RWPE2 (cell line): ENCODE measurements around the gene FARS2.

Experiments used
- ATAC-seq: fragments of 200-7000 bp; cut with Tn5 transposase; 3 replicates; pipeline ENCODE4 v1.9.1; 2021; ENCODE audit warnings: low read depth
- DNase-seq: peaks from one replicate; pipeline ENCODE4 v3.0.0-alpha.2; 2020; ENCODE audit warnings: low spot score
- H3K27ac ChIP-seq: fragments of 450-650 bp; 2 replicates; pipeline ENCODE4 v1.5.1; 2017; ENCODE audit warnings: mild to moderate bottlenecking; ENCODE audit not compliant: poor library complexity, severe bottlenecking
- H3K27me3 ChIP-seq: fragments of 250-450 bp; sonication (Bioruptor Pico); 2 replicates; pipeline ENCODE4 v1.5.1; 2021; ENCODE audit warnings: mild to moderate bottlenecking, moderate library complexity; ENCODE audit not compliant: insufficient read depth, poor library complexity, severe bottlenecking
- H3K36me3 ChIP-seq: fragments of 250-450 bp; sonication (Bioruptor Pico); 2 replicates; pipeline ENCODE4 v1.5.1; 2020; ENCODE audit warnings: low read depth, mild to moderate bottlenecking, moderate library complexity
- H3K4me1 ChIP-seq: fragments of 250-450 bp; sonication (Bioruptor Pico); 2 replicates; pipeline ENCODE4 v1.5.1; 2021; ENCODE audit warnings: mild to moderate bottlenecking, moderate library complexity; ENCODE audit not compliant: insufficient read depth, poor library complexity, severe bottlenecking
- H3K4me3 ChIP-seq: fragments of 250-450 bp; sonication (Bioruptor Pico); 2 replicates; pipeline ENCODE4 v1.5.1; 2021; ENCODE audit warnings: mild to moderate bottlenecking, moderate library complexity; ENCODE audit not compliant: severe bottlenecking
- H3K9me3 ChIP-seq: fragments of 250-450 bp; sonication (Bioruptor Pico); 2 replicates; pipeline ENCODE4 v1.5.1; 2021; ENCODE audit warnings: mild to moderate bottlenecking, moderate library complexity; ENCODE audit not compliant: severe bottlenecking
- TF ChIP-seq, protein P1 (sequence below): fragments of 450-650 bp; IDR thresholded peaks from one replicate; pipeline ENCODE4 v1.5.1; 2017; ENCODE audit warnings: mild to moderate bottlenecking, moderate library complexity; ENCODE audit not compliant: poor library complexity, severe bottlenecking

FARS2 gene

DNA sequence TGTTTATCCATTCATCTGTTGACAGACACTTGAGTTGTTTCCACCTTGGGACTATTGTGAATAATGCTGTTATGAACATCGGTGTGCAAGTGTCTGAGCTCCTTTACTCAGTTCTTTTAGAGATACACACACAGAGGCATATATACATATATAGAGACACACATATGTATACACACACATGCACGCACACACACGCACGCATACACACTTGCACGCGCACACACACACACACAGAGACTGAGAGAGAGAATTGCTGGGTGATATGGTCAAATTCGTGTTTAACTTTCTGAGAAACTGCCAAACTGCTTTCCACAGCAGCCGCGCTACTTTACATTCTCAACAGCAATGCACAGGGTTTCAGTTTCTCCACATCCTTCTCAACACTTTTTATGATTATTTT is 273.3 kb downstream of the FARS2 start:
- DNase-seq (no peak), ATAC-seq (no peak)
- Histone ChIP-seq H3K9me3 (no peaks in the 10 kb centered on the region), H3K27me3 (no peaks in the 10 kb centered on the region), H3K27ac (no peak overlapping the region), H3K4me3 (no peak overlapping the region), H3K4me1 (peaks cover 10% of the 10 kb centered on the region), H3K36me3 (no peaks in the 10 kb centered on the region)
- TF ChIP-seq, protein P1, sequence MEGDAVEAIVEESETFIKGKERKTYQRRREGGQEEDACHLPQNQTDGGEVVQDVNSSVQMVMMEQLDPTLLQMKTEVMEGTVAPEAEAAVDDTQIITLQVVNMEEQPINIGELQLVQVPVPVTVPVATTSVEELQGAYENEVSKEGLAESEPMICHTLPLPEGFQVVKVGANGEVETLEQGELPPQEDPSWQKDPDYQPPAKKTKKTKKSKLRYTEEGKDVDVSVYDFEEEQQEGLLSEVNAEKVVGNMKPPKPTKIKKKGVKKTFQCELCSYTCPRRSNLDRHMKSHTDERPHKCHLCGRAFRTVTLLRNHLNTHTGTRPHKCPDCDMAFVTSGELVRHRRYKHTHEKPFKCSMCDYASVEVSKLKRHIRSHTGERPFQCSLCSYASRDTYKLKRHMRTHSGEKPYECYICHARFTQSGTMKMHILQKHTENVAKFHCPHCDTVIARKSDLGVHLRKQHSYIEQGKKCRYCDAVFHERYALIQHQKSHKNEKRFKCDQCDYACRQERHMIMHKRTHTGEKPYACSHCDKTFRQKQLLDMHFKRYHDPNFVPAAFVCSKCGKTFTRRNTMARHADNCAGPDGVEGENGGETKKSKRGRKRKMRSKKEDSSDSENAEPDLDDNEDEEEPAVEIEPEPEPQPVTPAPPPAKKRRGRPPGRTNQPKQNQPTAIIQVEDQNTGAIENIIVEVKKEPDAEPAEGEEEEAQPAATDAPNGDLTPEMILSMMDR: no peak

DNA sequence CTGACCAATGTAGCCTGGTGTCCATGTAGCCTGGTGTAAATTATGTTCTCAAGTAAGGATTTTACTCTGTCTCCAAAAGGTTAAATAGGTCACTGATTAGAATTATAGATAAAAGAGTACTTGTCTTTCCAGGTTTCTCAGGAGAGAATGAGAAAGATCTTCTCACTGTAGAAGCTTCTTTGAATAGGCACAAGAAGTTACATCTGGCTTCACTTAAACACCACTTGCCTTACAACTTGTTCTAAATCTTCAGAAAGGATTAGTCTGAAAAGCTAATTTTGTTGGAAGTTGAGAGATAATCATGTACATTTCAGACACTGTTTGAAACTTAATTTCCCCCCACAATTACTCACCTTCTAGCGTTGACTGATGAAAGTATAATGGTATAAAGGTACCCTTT is 275.3 kb downstream of the FARS2 start:
- TF ChIP-seq, protein P1: no peak
- ATAC-seq (no peak), DNase-seq (no peak)
- Histone ChIP-seq H3K9me3 (no peaks in the 10 kb centered on the region), H3K27ac (no peak overlapping the region), H3K36me3 (no peaks in the 10 kb centered on the region), H3K4me3 (no peak overlapping the region), H3K4me1 (peaks cover 16% of the 10 kb centered on the region), H3K27me3 (no peaks in the 10 kb centered on the region)

DNA sequence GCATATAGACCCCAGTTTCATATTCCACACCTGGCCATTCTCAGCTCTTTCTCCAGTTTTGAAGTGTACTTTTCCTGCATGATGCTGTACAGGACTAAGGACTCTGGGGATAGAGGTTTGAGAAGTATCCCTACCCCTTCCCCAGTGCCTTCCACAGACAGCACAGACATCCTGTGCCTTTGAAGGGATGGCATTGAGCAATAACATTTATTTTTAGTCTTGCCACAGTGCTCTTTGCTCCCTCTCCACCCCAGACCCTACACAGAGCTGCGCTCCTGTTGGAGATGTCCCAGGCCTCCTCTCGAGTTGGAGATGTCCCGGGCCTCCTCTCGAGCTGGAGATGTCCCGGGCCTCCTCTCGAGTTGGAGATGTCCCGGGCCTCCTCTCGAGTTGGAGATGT is 275.8 kb downstream of the FARS2 start:
- Histone ChIP-seq H3K4me1 (peaks cover 21% of the 10 kb centered on the region), H3K9me3 (no peaks in the 10 kb centered on the region), H3K36me3 (no peaks in the 10 kb centered on the region), H3K27ac (no peak overlapping the region), H3K4me3 (no peak overlapping the region), H3K27me3 (no peaks in the 10 kb centered on the region)
- DNase-seq (no peak), ATAC-seq (no peak)
- TF ChIP-seq, protein P1: no peak

DNA sequence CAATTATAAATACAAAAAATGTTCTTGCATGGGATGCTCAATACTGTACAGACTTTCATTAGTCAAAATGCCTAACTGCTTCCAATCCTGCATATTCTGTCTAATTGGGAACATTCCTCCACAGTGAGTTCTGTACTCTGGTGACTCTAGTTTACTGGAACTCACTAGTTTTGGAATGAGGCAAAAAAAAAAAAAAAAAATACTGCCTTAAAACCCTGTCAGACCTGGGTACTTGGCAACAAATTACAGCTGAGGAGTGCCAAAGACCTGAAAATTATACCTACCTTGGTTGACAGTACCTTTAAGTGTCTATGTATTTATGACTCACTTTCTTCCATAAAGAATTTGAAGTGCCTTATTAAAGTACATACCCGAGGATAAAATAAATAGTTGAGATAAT is 276.7 kb downstream of the FARS2 start:
- TF ChIP-seq, protein P1: no peak
- DNase-seq: no peak
- H3K27ac ChIP-seq: peak overlapping the region; percentile 35

DNA sequence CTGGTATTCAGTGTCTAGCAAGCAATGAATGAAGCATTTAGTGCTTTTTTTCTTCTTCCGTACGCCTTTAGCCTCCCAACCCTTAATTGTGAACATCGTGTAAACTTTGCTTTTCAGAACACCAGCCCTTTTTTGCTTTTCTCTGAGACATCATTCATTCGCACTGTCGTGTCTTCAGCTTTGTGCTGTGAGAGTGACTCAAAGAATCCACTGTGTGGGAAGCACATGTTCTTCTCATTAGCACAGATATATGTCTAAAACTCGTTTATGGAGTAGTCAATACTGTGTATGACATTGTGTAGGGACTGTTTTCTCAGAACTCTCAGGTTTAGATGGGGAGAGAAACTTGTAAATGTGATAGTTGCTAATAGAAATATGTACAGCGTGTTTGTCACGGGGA is 279.1 kb downstream of the FARS2 start:
- TF ChIP-seq, protein P1: no peak
- Histone ChIP-seq H3K27ac (no peak overlapping the region), H3K9me3 (no peaks in the 10 kb centered on the region), H3K4me1 (peaks cover 29% of the 10 kb centered on the region), H3K27me3 (no peaks in the 10 kb centered on the region), H3K36me3 (no peaks in the 10 kb centered on the region), H3K4me3 (no peak overlapping the region)
- ATAC-seq (no peak), DNase-seq (no peak)

More for the DNA sequence above, 276.7 kb downstream of the FARS2 start:
- Histone ChIP-seq H3K4me3 (no peak overlapping the region), H3K9me3 (no peaks in the 10 kb centered on the region), H3K4me1 (peaks cover 29% of the 10 kb centered on the region), H3K36me3 (no peaks in the 10 kb centered on the region), H3K27me3 (no peaks in the 10 kb centered on the region)
- ATAC-seq: peak; percentile 30; the same call in 2 of the 3 replicates
